Lower leg skin (tissue), 3 donors: Measurements from ENCODE around the gene MGLL.

Experiments used
- CTCF ChIP-seq, 3 donors: fragments of 450-650 bp; IDR thresholded peaks; one replicate each; pipeline ENCODE4 v1.5.1; 2016; ENCODE audit warnings: antibody characterized with exemption in 3 of 3, mild to moderate bottlenecking in 3 of 3, moderate library complexity in 2 of 3
- POLR2A ChIP-seq, 2 donors: fragments of 450-650 bp; IDR thresholded peaks; one replicate each; pipeline ENCODE4 v1.6.1; 2016 to 2017; ENCODE audit warnings: antibody characterized with exemption in 2 of 2, mild to moderate bottlenecking in 1 of 2, moderate library complexity in 1 of 2

GRCh38 chr3:127741246-127741645 lies 81.1 kb downstream of the MGLL start:
- TF ChIP-seq CTCF (IDR thresholded peaks at IDR 0.05) (no peak), POLR2A (IDR thresholded peaks at IDR 0.05) (no peak)
